Glutamatergic neuron (in vitro differentiated cells): Measurements from ENCODE around the gene TRRAP. TPM values are rescaled to one million over a fixed set of nuclear protein-coding genes. Genes with fewer than 3 reads are reported as not detected.

ENCODE experiments used
- microRNA-seq: library from miRNA; unstranded; fragments of <30 nt; microRNA quantifications from one replicate; pipeline ENCODE4, GENCODE V29; 2020; ENCODE audit not compliant: unreplicated experiment
- total RNA-seq: library from RNA; stranded (reverse); fragmentation: NEBNext Ultra II Directional; extraction: Animal tissue kit (Norgen Biotek cat#: 25700); gene quantifications from one replicate; pipeline ENCODE4 v1.2.1, GENCODE V29; 2021; ENCODE audit not compliant: unreplicated experiment

TRRAP gene
- total RNA-seq, 1 donor from 2014 or later: 68.7 TPM

Small RNA genes within 50 kb of the gene (microRNA-seq; reads per million reads assigned to microRNA genes)
- gene MIR3609: 6.5 reads per million, percentile 37 among the genes with 10 or more reads in this experiment

Other genes starting within 250 kb of the TRRAP start
- gene TMEM130, start 8.5 kb upstream of the TRRAP start, total RNA-seq: 7.8 TPM